SK-N-SH (cell line): ENCODE measurements around the gene TIGD3. TPM values are rescaled to one million over a fixed set of nuclear protein-coding genes. Genes with fewer than 3 reads are reported as not detected.

Source experiments
- CTCF ChIA-PET: fragments of 300-600, 350-600 bp; formaldehyde crosslinking; extraction: SDS; loops from one replicate; lab custom pipeline; 2021; lab: Yijun Ruan, JAX
- POLR2A ChIA-PET: fragments of 350-600 bp; sonication (Branson Sonifier 250); formaldehyde crosslinking; extraction: SDS; loops from one replicate; lab custom pipeline; 2020; ENCODE audit warnings: antibody characterized with exemption, inconsistent platforms; lab: Yijun Ruan, JAX
- DNase-seq: peaks from one replicate; pipeline ENCODE4 v3.0.0; 2012
- H2AFZ ChIP-seq: fragments of 200-600 bp; sonication (generic); 2 replicates; pipeline ENCODE4 v1.8.1; 2016; ENCODE audit warnings: antibody characterized with exemption, mild to moderate bottlenecking, low read depth
- H3F3A ChIP-seq: fragments of 200-600 bp; sonication (generic); replicated peaks from 2 replicates; pipeline ENCODE3; 2016; ENCODE audit warnings: antibody characterized with exemption, mild to moderate bottlenecking; ENCODE audit not compliant: insufficient read depth
- H3K27ac ChIP-seq, 2 experiments: fragments of 200-500 bp in 1 of 2; fragments of 200-600 bp in 1 of 2; sonication (Bioruptor generic) in 1 of 2; sonication (generic), shearing (Covaris generic) in 1 of 2; 2 replicates each; pipeline versions ENCODE4 v1.5.1 to v1.6.1; 2014 to 2016; ENCODE audit warnings: low read depth in 2 of 2, inconsistent platforms in 1 of 2, low read length in 1 of 2, mild to moderate bottlenecking in 1 of 2, mixed read lengths in 1 of 2
- H3K27me3 ChIP-seq: fragments of 200-600 bp; sonication (generic), shearing (Covaris generic); 2 replicates; pipeline ENCODE4 v1.6.1; 2016; ENCODE audit warnings: mixed run types; ENCODE audit not compliant: insufficient read depth
- H3K36me3 ChIP-seq, 2 experiments: fragments of 200-500 bp in 1 of 2; fragments of 200-600 bp in 1 of 2; sonication (Bioruptor generic) in 1 of 2; sonication (generic) in 1 of 2; replicated peaks in 1 of 2; 2 replicates each; pipeline versions ENCODE3 to v1.5.1; 2014 to 2016; ENCODE audit warnings: low read length in 1 of 2, mild to moderate bottlenecking in 1 of 2; ENCODE audit not compliant: insufficient read depth in 2 of 2, control insufficient read depth in 1 of 2
- H3K4me1 ChIP-seq, 2 experiments: fragments of 200-500 bp in 1 of 2; fragments of 200-600 bp in 1 of 2; sonication (Bioruptor generic) in 1 of 2; sonication (generic), shearing (Covaris generic) in 1 of 2; 2 replicates each; pipeline versions ENCODE4 v1.5.1 to v1.6.1; 2014 to 2016; ENCODE audit warnings: low read depth in 1 of 2, low read length in 1 of 2, mixed run types in 1 of 2; ENCODE audit not compliant: insufficient read depth in 2 of 2, control insufficient read depth in 1 of 2
- H3K4me2 ChIP-seq: fragments of 200-600 bp; sonication (generic), shearing (Covaris generic); 2 replicates; pipeline ENCODE4 v1.6.1; 2017; ENCODE audit warnings: mixed run types
- H3K4me3 ChIP-seq, 2 experiments: fragments of 200-500 bp in 1 of 2; fragments of 200-600 bp in 1 of 2; sonication (Bioruptor generic) in 1 of 2; sonication (generic), shearing (Covaris generic) in 1 of 2; 2 replicates each; pipeline versions ENCODE4 v1.5.1 to v1.8.1; 2014 to 2016; ENCODE audit warnings: low read depth in 2 of 2, inconsistent platforms in 1 of 2, low read length in 1 of 2, mild to moderate bottlenecking in 1 of 2, mixed read lengths in 1 of 2, moderate library complexity in 1 of 2
- H3K79me2 ChIP-seq: fragments of 200-600 bp; sonication (generic); 2 replicates; pipeline ENCODE4 v1.8.1; 2017; ENCODE audit warnings: mild to moderate bottlenecking; ENCODE audit not compliant: insufficient read depth
- H3K9ac ChIP-seq: fragments of 200-600 bp; sonication (generic); 2 replicates; pipeline ENCODE4 v1.6.1; 2017; ENCODE audit warnings: mixed run types
- H3K9me2 ChIP-seq: fragments of 200-600 bp; sonication (generic); 2 replicates; pipeline ENCODE4 v1.6.1; 2017; ENCODE audit warnings: mixed run types
- H3K9me3 ChIP-seq: fragments of 200-600 bp; sonication (generic); 2 replicates; pipeline ENCODE4 v1.6.1; 2017; ENCODE audit warnings: mixed run types, mild to moderate bottlenecking, moderate library complexity
- H4K20me1 ChIP-seq: fragments of 200-600 bp; sonication (generic); 2 replicates; pipeline ENCODE4 v1.6.1; 2017; ENCODE audit warnings: mild to moderate bottlenecking, mixed run types; ENCODE audit not compliant: insufficient read depth
- EP300 ChIP-seq, 2 experiments: IDR thresholded peaks; 2 replicates each; pipeline versions ENCODE4 v1.4.0 to v1.6.1; 2012; ENCODE audit warnings: borderline replicate concordance in 1 of 2, low read depth in 1 of 2, low read length in 1 of 2
- FOXM1 ChIP-seq: IDR thresholded peaks from 2 replicates; pipeline ENCODE4 v1.4.0; 2012; ENCODE audit warnings: low read depth, mild to moderate bottlenecking
- GABPA ChIP-seq: IDR thresholded peaks from 2 replicates; pipeline ENCODE4 v1.4.0; 2012; ENCODE audit warnings: low read depth, mild to moderate bottlenecking
- GATA2 ChIP-seq: sonication (generic); formaldehyde crosslinking; IDR thresholded peaks from 2 replicates; pipeline ENCODE4 v1.5.0; 2020; ENCODE audit warnings: mild to moderate bottlenecking, missing genetic modification reagents
- JUND ChIP-seq: IDR thresholded peaks from 2 replicates; pipeline ENCODE4 v1.4.0; 2012
- NRF1 ChIP-seq: IDR thresholded peaks from 2 replicates; pipeline ENCODE4 v1.6.1; 2012; ENCODE audit warnings: low read depth, mild to moderate bottlenecking, low read length
- RFX5 ChIP-seq: IDR thresholded peaks from 2 replicates; pipeline ENCODE4 v1.6.1; 2012; ENCODE audit warnings: mild to moderate bottlenecking, improper control_type of control experiment, low read length
- SIN3A ChIP-seq: IDR thresholded peaks from 2 replicates; pipeline ENCODE4 v1.6.1; 2012; ENCODE audit warnings: low read depth, mild to moderate bottlenecking, low read length, moderate library complexity, borderline replicate concordance
- SMC3 ChIP-seq: IDR thresholded peaks from 2 replicates; pipeline ENCODE4 v1.6.1; 2012; ENCODE audit warnings: low read depth, low read length, improper control_type of control experiment
- TAF1 ChIP-seq: IDR thresholded peaks from 2 replicates; pipeline ENCODE4 v1.6.1; 2012; ENCODE audit warnings: low read depth, mild to moderate bottlenecking, low read length, moderate library complexity, borderline replicate concordance
- TCF12 ChIP-seq: IDR thresholded peaks from 2 replicates; pipeline ENCODE4 v1.4.0; 2012
- YY1 ChIP-seq: IDR thresholded peaks from 2 replicates; pipeline ENCODE4 v1.4.0; 2012; ENCODE audit warnings: low read depth, mild to moderate bottlenecking
- WGBS: methylation state at CpG from one replicate; pipeline ENCODE4 v1.1.6; 2017; ENCODE audit warnings: low lambda C conversion rate; 5-methylcytosine and 5-hydroxymethylcytosine counted together
- polyA plus RNA-seq, 3 experiments: library from polyadenylated mRNA; depleted of rRNA; stranded (reverse); fragments of >200 nt; gene quantifications; 2 replicates each; pipeline ENCODE4 v1.2.3, GENCODE V29; 2012
- TF ChIP-seq, protein P1 (sequence below): IDR thresholded peaks from 2 replicates; pipeline ENCODE4 v1.4.0; 2012; ENCODE audit warnings: low read depth
- TF ChIP-seq, protein P2 (sequence below): IDR thresholded peaks from 2 replicates; pipeline ENCODE4 v1.4.0; 2012; ENCODE audit warnings: low read depth, borderline replicate concordance
- TF ChIP-seq, protein P3 (sequence below): IDR thresholded peaks from 2 replicates; pipeline ENCODE4; 2012
- TF ChIP-seq, protein P4 (sequence below): fragments of 150-350 bp; IDR thresholded peaks from 2 replicates; pipeline ENCODE4 v1.6.1; 2017; ENCODE audit warnings: antibody characterized with exemption, low read length, low read depth, borderline replicate concordance
- TF ChIP-seq, protein P5 (sequence below): fragments of 200-600 bp; sonication (generic); IDR thresholded peaks from 2 replicates; pipeline ENCODE4 v1.6.1; 2017; ENCODE audit warnings: antibody characterized with exemption, mild to moderate bottlenecking, moderate library complexity

TIGD3 gene
- polyA plus RNA-seq, 1 of the 3 experiments (the other 2 are of a cell fraction) = 0.41 TPM

DNA sequence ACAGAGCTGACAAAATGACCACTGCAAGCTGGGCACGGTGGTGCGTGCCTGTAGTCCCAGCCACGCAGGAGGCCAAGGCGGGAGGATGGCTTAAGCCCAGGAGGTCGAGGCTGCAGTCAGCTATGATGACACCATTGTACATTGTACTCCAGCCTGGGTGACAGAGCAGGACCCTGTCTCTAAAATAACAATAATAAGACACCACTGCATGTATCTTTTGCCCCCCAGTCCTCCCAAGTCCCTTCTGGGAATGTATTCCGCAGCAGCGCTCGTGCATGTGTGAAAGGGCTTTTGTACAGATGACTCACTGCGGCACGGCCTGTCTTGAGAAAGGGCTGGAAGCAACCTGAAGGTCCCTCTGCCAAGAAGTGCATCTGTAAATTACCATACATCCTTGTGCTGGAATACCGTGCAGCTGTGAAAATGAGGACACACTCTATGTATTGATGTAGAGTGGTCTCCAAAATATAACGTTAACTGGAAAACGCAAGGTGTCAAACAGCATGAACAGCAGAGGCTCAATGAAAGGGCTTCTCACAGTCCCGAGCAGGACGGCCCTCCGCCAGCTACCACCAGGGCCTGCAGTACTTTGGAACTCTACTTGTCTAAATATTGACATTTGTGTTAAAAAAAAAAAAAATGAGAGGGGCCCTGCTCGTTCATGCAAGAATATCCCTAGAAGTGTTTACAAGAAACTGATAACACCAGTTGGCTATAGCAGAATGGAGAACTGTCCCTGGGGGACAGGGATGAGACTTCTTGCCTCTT is 48.9 kb upstream of the TIGD3 start (continued):
- TF ChIP-seq EP300 (IDR thresholded peaks at IDR 0.05; ENCODE audit: borderline replicate concordance in 1 of 2, low read depth in 1 of 2, low read length in 1 of 2) = no peak
- TF ChIP-seq, protein P1, sequence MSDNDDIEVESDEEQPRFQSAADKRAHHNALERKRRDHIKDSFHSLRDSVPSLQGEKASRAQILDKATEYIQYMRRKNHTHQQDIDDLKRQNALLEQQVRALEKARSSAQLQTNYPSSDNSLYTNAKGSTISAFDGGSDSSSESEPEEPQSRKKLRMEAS = no peak
- TF ChIP-seq, protein P2, sequence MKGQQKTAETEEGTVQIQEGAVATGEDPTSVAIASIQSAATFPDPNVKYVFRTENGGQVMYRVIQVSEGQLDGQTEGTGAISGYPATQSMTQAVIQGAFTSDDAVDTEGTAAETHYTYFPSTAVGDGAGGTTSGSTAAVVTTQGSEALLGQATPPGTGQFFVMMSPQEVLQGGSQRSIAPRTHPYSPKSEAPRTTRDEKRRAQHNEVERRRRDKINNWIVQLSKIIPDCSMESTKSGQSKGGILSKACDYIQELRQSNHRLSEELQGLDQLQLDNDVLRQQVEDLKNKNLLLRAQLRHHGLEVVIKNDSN = no peak
- no peak for TF ChIP-seq SMC3
- no peak for TF ChIP-seq TAF1

DNA sequence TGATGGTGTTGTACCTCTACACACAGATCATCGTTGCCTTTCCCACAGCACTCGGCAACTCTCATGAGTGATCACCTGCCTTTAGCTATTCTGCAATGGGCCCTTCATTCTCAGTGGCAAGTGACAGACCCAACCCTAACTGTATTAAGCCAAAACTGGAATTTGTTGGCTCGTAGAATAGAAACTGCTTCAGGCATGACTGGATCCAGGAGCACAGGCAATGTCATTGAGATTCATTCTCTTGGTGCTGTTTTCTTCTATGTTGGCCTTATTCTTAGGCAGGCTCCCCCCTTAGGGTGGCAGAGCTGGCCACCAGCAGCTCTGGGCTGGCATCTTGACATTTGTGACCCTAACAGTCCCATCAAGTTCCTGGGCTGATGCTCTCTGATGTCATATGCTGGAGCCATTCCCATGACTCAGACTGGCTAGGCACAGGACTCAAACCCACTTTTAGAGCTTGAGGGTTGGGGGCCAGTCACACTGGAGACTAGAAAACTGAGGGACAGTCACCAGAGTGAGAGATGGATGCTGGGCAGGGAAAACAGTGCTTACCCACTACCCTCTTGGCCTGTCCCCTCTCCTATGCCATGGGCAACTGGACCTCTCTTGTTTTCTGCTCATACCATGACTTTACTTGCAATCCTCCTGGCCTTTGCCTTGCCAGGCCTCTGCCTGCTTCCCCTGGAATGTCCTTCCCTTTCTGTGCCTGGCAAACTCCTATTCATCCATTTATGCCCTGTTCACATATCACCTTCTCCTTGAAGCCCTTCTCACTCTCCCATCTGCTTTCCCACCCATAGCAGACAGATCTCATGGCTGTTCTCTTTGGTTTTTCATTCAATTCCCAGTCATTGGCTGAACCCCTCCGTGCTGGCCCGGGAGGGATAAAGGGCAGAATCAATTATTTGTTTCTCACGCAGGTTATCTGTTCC is 47.0 kb upstream of the TIGD3 start:
- Histone ChIP-seq H3K9me3 (no peaks in the 10 kb centered on the region), H4K20me1 (no peaks in the 10 kb centered on the region), H3K9ac (no peak overlapping the region), H3K4me3 (no peak overlapping the region), H3K4me2 (no peak overlapping the region), H3K9me2 (no peaks in the 10 kb centered on the region), H3K79me2 (no peaks in the 10 kb centered on the region), H2AFZ (no peak overlapping the region), H3K4me1 (peaks cover 3 to 25% of the 10 kb centered on the region in 2 experiments; a peak in 2 of 4 replicates), H3K27me3 (no peaks in the 10 kb centered on the region), H3F3A (peaks cover 20% of the 10 kb centered on the region), H3K36me3 (no peaks in the 10 kb centered on the region), H3K27ac (no peak overlapping the region)
- DNase-seq = no peak
- POLR2A ChIA-PET = no interaction called here
- WGBS = 85% methylated on average over 6 of the region's 6 CpGs
- TF ChIP-seq RFX5 (no peak), JUND (no peak), TCF12 (no peak), NRF1 (no peak), GABPA (no peak), SIN3A (no peak), GATA2 (CRISPR knock-in tag) (no peak), EP300 (IDR thresholded peaks at IDR 0.05; ENCODE audit: borderline replicate concordance in 1 of 2, low read depth in 1 of 2, low read length in 1 of 2) (no peak), FOXM1 (no peak), YY1 (no peak)
- TF ChIP-seq, protein P3, sequence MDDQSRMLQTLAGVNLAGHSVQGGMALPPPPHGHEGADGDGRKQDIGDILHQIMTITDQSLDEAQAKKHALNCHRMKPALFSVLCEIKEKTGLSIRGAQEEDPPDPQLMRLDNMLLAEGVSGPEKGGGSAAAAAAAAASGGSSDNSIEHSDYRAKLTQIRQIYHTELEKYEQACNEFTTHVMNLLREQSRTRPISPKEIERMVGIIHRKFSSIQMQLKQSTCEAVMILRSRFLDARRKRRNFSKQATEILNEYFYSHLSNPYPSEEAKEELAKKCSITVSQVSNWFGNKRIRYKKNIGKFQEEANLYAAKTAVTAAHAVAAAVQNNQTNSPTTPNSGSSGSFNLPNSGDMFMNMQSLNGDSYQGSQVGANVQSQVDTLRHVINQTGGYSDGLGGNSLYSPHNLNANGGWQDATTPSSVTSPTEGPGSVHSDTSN = no peak
- TF ChIP-seq, protein P4, sequence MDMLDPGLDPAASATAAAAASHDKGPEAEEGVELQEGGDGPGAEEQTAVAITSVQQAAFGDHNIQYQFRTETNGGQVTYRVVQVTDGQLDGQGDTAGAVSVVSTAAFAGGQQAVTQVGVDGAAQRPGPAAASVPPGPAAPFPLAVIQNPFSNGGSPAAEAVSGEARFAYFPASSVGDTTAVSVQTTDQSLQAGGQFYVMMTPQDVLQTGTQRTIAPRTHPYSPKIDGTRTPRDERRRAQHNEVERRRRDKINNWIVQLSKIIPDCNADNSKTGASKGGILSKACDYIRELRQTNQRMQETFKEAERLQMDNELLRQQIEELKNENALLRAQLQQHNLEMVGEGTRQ = no peak
- TF ChIP-seq, protein P5, sequence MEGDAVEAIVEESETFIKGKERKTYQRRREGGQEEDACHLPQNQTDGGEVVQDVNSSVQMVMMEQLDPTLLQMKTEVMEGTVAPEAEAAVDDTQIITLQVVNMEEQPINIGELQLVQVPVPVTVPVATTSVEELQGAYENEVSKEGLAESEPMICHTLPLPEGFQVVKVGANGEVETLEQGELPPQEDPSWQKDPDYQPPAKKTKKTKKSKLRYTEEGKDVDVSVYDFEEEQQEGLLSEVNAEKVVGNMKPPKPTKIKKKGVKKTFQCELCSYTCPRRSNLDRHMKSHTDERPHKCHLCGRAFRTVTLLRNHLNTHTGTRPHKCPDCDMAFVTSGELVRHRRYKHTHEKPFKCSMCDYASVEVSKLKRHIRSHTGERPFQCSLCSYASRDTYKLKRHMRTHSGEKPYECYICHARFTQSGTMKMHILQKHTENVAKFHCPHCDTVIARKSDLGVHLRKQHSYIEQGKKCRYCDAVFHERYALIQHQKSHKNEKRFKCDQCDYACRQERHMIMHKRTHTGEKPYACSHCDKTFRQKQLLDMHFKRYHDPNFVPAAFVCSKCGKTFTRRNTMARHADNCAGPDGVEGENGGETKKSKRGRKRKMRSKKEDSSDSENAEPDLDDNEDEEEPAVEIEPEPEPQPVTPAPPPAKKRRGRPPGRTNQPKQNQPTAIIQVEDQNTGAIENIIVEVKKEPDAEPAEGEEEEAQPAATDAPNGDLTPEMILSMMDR = no peak
- CTCF ChIA-PET = interaction anchor here (1.4 to 6.8 kb wide), 3 partner anchors 8 to 32 kb away, joined by 3 to 63 read pairs (median 4); partner anchors contain the start of gene CDC42EP2
